ENCODE results near the gene SGCA. TPM values are rescaled to one million over a fixed set of nuclear protein-coding genes. Genes with fewer than 3 reads are reported as not detected.

The SGCA gene
- total RNA-seq, 4 donors from 2014 or later, result 2.1 to 5.8 (median 4.0) TPM

DNA sequence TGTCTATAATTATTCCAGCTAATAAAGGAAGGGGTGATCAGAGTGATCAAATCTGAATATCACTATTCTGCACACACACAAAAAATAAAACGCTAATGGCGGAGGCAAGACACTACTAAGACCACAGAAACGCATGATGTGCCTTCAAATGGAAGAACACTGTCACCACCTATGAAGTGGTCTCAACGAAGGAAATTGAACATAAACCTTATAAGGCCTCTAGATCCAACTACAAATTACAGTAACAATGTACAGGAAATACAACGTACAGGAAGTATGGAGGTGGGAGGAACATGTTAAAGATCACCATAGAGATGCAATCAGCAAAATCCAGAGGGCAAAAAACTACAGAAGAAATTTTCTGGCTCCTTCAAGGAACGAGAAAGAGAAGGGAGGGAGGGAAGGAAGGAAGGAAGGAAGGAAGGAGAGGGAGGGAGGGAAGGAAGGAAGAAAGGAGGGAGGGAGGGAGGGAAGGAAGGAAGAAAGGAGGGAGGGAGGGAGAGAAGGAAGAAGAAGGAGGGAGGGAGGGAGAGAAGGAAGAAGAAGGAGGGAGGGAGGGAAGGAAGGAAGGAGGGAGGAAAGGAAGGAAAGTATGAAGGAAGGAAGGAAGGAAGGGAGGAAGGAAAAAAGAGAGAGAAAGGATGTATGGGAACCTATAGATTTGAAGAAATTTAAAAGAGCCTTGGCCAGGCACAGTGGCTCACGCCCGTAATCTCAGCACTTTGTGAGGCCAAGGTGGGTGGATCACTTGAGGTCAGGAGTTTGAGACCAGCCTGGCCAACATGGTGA, 3.1 kb upstream of the SGCA start:
- Histone ChIP-seq H3K36me3 (no peaks in the 10 kb centered on the region), H3K9me3 (no peaks in the 10 kb centered on the region), H3K4me3 (no peak overlapping the region), H3K27ac (no peak overlapping the region), H3K4me1 (peaks cover 32% of the 10 kb centered on the region), H3K27me3 (no peaks in the 10 kb centered on the region)
- 79% methylated on average over 8 of the region's 8 CpGs for WGBS
- no peak for TF ChIP-seq POLR2A (IDR thresholded peaks at IDR 0.05)
- no peak for TF ChIP-seq POLR2AphosphoS5 (IDR thresholded peaks at IDR 0.05)
- TF ChIP-seq, protein P1, sequence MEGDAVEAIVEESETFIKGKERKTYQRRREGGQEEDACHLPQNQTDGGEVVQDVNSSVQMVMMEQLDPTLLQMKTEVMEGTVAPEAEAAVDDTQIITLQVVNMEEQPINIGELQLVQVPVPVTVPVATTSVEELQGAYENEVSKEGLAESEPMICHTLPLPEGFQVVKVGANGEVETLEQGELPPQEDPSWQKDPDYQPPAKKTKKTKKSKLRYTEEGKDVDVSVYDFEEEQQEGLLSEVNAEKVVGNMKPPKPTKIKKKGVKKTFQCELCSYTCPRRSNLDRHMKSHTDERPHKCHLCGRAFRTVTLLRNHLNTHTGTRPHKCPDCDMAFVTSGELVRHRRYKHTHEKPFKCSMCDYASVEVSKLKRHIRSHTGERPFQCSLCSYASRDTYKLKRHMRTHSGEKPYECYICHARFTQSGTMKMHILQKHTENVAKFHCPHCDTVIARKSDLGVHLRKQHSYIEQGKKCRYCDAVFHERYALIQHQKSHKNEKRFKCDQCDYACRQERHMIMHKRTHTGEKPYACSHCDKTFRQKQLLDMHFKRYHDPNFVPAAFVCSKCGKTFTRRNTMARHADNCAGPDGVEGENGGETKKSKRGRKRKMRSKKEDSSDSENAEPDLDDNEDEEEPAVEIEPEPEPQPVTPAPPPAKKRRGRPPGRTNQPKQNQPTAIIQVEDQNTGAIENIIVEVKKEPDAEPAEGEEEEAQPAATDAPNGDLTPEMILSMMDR (IDR thresholded peaks at IDR 0.05), result no peak
- TF ChIP-seq EP300 (IDR thresholded peaks at IDR 0.05), result no peak
- DNase-seq (ENCODE audit: low spot score in 2 of 2), result no peak

GRCh38 chr17:50163843-50164696, 1.7 kb upstream of the SGCA start:
- Histone ChIP-seq H3K27ac (no peak overlapping the region), H3K4me3 (no peak overlapping the region), H3K36me3 (no peaks in the 10 kb centered on the region), H3K27me3 (no peaks in the 10 kb centered on the region), H3K9me3 (no peaks in the 10 kb centered on the region), H3K4me1 (peaks cover 37% of the 10 kb centered on the region)
- no peak for DNase-seq (ENCODE audit: low spot score in 2 of 2)
- no peak for TF ChIP-seq EP300 (IDR thresholded peaks at IDR 0.05)
- TF ChIP-seq, protein P1 (IDR thresholded peaks at IDR 0.05), result no peak
- 100% methylated on average over 1 of the region's 11 CpGs for WGBS

DNA sequence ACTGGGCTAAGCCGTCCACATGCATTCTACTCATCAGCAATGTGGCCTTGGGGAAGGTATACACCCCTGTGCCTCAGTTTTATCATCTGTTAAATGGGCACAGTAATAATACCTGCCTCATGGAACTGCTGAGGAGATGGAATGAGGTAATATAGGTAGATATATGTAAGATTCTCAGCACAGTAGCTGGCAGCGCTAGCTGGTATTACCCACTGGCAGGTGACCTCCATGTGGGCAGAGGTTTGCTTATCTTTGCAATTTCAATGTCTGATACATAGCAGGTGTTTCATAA, 1.2 kb upstream of the SGCA start:
- WGBS, result 55% methylated on average over 1 of the region's 2 CpGs
- Histone ChIP-seq H3K4me3 (no peak overlapping the region), H3K27me3 (no peaks in the 10 kb centered on the region), H3K36me3 (no peaks in the 10 kb centered on the region), H3K27ac (no peak overlapping the region), H3K4me1 (peaks cover 41% of the 10 kb centered on the region), H3K9me3 (no peaks in the 10 kb centered on the region)
- DNase-seq (ENCODE audit: low spot score in 2 of 2), result no peak
- TF ChIP-seq, protein P1 (IDR thresholded peaks at IDR 0.05), result no peak
- TF ChIP-seq EP300 (IDR thresholded peaks at IDR 0.05) (no peak), POLR2AphosphoS5 (IDR thresholded peaks at IDR 0.05) (no peak), POLR2A (IDR thresholded peaks at IDR 0.05) (no peak)

DNA sequence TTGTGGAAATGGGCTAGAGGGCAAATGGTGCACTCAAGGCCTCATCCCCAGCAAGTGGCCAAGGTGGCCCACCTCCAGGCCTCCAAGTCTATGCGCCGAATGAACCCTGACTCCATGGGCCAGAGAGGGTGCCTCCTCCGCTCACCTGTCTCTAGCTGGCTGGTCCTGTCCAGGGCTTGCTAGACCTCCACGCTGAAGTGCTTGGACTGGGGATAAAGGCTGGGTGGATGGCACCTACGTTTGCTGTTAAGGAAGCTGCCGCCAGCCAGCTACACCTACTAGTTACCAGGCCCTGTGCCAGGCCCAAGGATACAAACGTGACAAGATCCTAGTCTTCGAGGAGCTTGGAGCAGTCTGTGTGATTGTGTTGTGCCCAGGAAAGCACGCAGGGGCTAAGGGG, 739 bp upstream of the SGCA start:
- no peaks in the 10 kb centered on the region for H3K27me3 ChIP-seq
- no peaks in the 10 kb centered on the region for H3K9me3 ChIP-seq
- no peak for DNase-seq (ENCODE audit: low spot score in 2 of 2)
- peaks cover 38% of the 10 kb centered on the region for H3K4me1 ChIP-seq
- WGBS, result 55% methylated on average over 5 of the region's 9 CpGs
- TF ChIP-seq POLR2AphosphoS5 (IDR thresholded peaks at IDR 0.05) (no peak), EP300 (IDR thresholded peaks at IDR 0.05) (no peak), POLR2A (IDR thresholded peaks at IDR 0.05) (no peak)
- TF ChIP-seq, protein P1 (IDR thresholded peaks at IDR 0.05), result no peak
- H3K36me3 ChIP-seq, result no peaks in the 10 kb centered on the region
- H3K4me3 ChIP-seq, result no peak overlapping the region
- H3K27ac ChIP-seq, result no peak overlapping the region

DNA sequence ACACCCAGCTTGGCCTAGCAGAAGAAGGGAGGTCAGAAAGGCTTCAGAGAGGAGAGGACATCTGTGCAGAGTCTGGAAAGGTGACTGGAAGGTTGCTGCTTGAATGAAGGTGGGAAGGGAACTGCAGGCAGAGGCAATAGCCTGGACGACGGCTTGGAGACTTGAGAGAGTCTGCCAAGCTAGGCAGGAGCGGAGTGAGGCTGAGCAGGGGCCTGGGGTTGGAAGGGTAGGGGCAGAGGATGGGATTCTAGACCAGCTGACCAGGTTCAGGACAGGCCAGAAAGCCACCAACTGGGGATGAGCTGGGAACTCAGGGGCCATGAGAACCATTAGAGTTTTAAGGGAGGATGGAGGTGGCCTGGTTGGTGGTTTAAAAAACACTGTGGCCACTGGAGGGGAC, 339 bp upstream of the SGCA start:
- 69% methylated on average over 3 of the region's 3 CpGs for WGBS

More for the DNA sequence above, 339 bp upstream of the SGCA start:
- TF ChIP-seq EP300 (IDR thresholded peaks at IDR 0.05), result no peak
- Histone ChIP-seq H3K4me1 (peaks cover 37% of the 10 kb centered on the region), H3K36me3 (no peaks in the 10 kb centered on the region), H3K9me3 (no peaks in the 10 kb centered on the region), H3K27me3 (no peaks in the 10 kb centered on the region), H3K4me3 (peak overlapping the region; percentile 30), H3K27ac (no peak overlapping the region)
- DNase-seq (ENCODE audit: low spot score in 2 of 2), result no peak

All from suprapubic skin (tissue), 4 donors.